Measurements from ENCODE around the gene SYNDIG1. TPM values are rescaled to one million over a fixed set of nuclear protein-coding genes. Genes with fewer than 3 reads are reported as not detected.

Gene SYNDIG1
- polyA plus RNA-seq, 1 experiment = 1.7 TPM

- Histone ChIP-seq H3K4me3 (ENCODE audit: low read depth, low read length) (no peak overlapping the region), H3K27me3 (ENCODE audit: control insufficient read depth, insufficient read depth, low read length) (no peaks in the 10 kb centered on the region), H3K36me3 (ENCODE audit: control insufficient read depth, insufficient read depth, low read length) (no peaks in the 10 kb centered on the region)
- CTCF ChIA-PET = no interaction called here
- TF ChIP-seq, protein P1, sequence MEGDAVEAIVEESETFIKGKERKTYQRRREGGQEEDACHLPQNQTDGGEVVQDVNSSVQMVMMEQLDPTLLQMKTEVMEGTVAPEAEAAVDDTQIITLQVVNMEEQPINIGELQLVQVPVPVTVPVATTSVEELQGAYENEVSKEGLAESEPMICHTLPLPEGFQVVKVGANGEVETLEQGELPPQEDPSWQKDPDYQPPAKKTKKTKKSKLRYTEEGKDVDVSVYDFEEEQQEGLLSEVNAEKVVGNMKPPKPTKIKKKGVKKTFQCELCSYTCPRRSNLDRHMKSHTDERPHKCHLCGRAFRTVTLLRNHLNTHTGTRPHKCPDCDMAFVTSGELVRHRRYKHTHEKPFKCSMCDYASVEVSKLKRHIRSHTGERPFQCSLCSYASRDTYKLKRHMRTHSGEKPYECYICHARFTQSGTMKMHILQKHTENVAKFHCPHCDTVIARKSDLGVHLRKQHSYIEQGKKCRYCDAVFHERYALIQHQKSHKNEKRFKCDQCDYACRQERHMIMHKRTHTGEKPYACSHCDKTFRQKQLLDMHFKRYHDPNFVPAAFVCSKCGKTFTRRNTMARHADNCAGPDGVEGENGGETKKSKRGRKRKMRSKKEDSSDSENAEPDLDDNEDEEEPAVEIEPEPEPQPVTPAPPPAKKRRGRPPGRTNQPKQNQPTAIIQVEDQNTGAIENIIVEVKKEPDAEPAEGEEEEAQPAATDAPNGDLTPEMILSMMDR (IDR thresholded peaks at IDR 0.05; ENCODE audit: insufficient read depth, low read depth, low read length) = no peak
- POLR2A ChIA-PET = no interaction called here
- no peak for DNase-seq (ENCODE audit: low read depth)
These were observed 108.0 kb downstream of the SYNDIG1 start for GRCh38 chr20:24577271-24577909.

DNA sequence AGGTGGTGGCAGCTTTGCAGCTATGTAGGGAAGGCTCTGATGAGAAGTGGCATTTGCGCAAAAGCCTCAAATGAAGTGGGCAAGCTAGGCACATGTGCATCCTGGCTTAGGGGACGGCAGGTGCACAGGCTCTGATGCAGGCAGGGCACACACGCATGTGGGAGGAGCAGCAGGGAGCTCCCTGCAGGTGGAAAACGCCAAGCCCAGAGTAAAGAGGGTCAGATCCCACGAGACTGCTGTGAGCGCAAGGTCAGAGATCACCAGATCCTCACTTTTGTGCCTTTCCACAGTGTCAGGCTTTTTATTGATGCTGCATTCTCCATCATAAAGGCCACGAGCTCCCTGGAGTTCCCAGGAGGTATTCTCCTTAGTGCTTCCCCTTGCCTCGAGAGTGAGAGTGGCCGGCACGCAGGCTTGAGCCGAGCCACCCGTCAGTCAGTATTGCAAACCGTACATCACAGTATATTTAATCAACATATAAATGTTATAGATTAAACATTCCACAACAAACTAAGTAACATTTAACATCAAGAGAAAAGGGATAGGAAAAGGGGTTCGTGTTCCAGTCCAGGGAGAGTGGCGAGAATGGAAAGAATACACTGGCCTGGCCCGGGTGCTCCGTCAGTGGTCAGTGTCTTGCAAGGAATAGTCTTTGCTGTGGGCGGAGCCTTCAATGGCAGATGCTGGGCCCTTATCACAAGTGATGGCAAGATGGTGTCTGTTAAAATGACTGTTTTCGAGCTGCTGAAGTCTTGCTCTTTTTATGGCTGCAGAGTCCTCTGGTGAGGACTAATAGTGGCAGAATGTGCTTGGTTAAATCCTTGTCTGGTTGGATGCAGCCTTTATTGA lies 109.4 kb downstream of the SYNDIG1 start:
- TF ChIP-seq, protein P1 (IDR thresholded peaks at IDR 0.05; ENCODE audit: insufficient read depth, low read depth, low read length) = no peak
- POLR2A ChIA-PET = no interaction called here
- Histone ChIP-seq H3K4me3 (ENCODE audit: low read depth, low read length) (no peak overlapping the region), H3K27me3 (ENCODE audit: control insufficient read depth, insufficient read depth, low read length) (no peaks in the 10 kb centered on the region), H3K36me3 (ENCODE audit: control insufficient read depth, insufficient read depth, low read length) (no peaks in the 10 kb centered on the region)
- CTCF ChIA-PET = no interaction called here
- no peak for DNase-seq (ENCODE audit: low read depth)

DNA sequence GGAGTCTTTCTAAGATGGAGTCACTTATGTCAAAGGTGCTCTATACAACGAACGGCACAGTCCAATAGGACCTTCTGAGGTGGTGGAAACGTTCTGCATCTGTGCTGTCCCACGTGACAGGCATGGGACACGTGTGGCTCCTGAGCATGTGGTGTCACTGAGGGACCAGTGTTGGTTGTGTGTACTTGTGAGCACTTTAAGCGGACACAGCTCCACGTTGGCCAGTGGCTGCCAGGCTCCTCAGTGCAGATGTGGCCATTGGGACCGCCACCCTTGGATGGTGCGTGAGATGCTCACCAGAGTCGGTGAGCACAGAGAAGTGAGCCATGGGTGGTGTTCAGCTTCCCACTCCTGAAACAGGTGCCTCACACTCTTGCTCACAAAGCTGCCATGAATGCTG lies 110.0 kb downstream of the SYNDIG1 start:
- Histone ChIP-seq H3K27me3 (ENCODE audit: control insufficient read depth, insufficient read depth, low read length) (no peaks in the 10 kb centered on the region), H3K4me3 (ENCODE audit: low read depth, low read length) (no peak overlapping the region), H3K36me3 (ENCODE audit: control insufficient read depth, insufficient read depth, low read length) (no peaks in the 10 kb centered on the region)
- DNase-seq (ENCODE audit: low read depth) = no peak
- ChIA-PET POLR2A (no interaction called here), CTCF (no interaction called here)
- TF ChIP-seq, protein P1 (IDR thresholded peaks at IDR 0.05; ENCODE audit: insufficient read depth, low read depth, low read length) = no peak

DNA sequence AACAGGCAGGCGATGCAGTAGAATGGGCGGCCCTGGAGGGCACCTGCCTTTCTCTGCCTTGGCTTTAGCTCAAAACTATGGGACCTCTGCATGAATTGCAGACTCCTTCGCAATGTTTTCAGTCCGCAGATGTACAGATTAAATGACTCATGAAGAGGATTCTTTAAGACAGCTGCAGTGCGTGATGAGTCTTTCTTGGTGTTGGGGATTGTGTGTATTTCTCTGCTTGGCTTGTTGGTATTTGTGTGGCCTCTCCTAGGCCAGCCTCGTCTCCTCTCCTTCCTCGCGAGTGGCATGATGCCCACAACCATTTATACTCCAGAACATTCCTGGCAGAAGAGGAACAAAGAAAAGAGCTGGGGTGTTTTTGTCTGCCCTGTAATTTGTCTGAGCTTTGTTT lies 110.6 kb downstream of the SYNDIG1 start:
- ChIA-PET POLR2A (no interaction called here), CTCF (no interaction called here)
- Histone ChIP-seq H3K36me3 (ENCODE audit: control insufficient read depth, insufficient read depth, low read length) (no peaks in the 10 kb centered on the region), H3K4me3 (ENCODE audit: low read depth, low read length) (no peak overlapping the region), H3K27me3 (ENCODE audit: control insufficient read depth, insufficient read depth, low read length) (no peaks in the 10 kb centered on the region)
- DNase-seq (ENCODE audit: low read depth) = no peak
- TF ChIP-seq, protein P1 (IDR thresholded peaks at IDR 0.05; ENCODE audit: insufficient read depth, low read depth, low read length) = no peak

DNA sequence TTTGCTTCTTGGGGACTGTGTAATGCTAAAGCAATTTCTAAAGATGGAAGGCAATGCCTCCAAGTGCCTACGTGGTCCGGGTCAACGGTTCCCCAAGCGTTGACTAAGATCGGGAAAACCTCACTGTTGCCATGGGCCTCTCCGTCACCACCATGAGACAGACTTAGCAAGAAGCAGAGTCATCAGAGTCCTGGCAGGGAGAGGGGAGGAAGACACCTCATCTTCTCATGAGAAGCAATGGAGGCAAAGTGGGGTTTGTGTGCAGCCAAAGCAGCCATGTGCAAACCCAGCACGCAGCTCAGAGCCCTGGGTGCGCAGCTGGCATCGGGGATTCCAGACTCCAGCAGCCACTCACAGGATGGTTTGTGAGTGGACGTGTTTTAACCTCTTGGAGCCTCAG lies 111.4 kb downstream of the SYNDIG1 start:
- TF ChIP-seq, protein P1 (IDR thresholded peaks at IDR 0.05; ENCODE audit: insufficient read depth, low read depth, low read length) = no peak
- POLR2A ChIA-PET = no interaction called here
- no peak for DNase-seq (ENCODE audit: low read depth)
- CTCF ChIA-PET = no interaction called here
- Histone ChIP-seq H3K27me3 (ENCODE audit: control insufficient read depth, insufficient read depth, low read length) (no peaks in the 10 kb centered on the region), H3K36me3 (ENCODE audit: control insufficient read depth, insufficient read depth, low read length) (no peaks in the 10 kb centered on the region), H3K4me3 (ENCODE audit: low read depth, low read length) (no peak overlapping the region)

All from BJ (cell line).